GM18867 (cell line): ENCODE results near the gene BAG3.
"Not testable (repeated sequence)": the region's sequence is repeated elsewhere in the genome, so short reads cannot be mapped to it uniquely, and the experiment has no call there.

Experiments
- ATAC-seq: cut with Tn5 transposase; IDR thresholded peaks from one replicate; pipeline ENCODE4 v1.9.1; 2021; ENCODE audit warnings: mild to moderate bottlenecking, moderate library complexity; ENCODE audit not compliant: unreplicated experiment

The BAG3 gene

GRCh38 chr10:119689016-119689580, 37.9 kb downstream of the BAG3 start:
- no peak for ATAC-seq

GRCh38 chr10:119691726-119692125, 40.5 kb downstream of the BAG3 start:
- no peak for ATAC-seq

- peak; percentile 76 for ATAC-seq
These were observed 42.2 kb downstream of the BAG3 start for GRCh38 chr10:119693262-119693957.

- ATAC-seq: no peak
These were observed 43.4 kb downstream of the BAG3 start for GRCh38 chr10:119694608-119695007.

- ATAC-seq: peak; percentile 60
These were observed 49.3 kb downstream of the BAG3 start for GRCh38 chr10:119700321-119700954.

GRCh38 chr10:119701861-119702260, 50.7 kb downstream of the BAG3 start:
- ATAC-seq: no peak

- ATAC-seq: no peak
These were observed 51.4 kb downstream of the BAG3 start for GRCh38 chr10:119702583-119702982.

- no peak for ATAC-seq
These were observed 52.8 kb downstream of the BAG3 start for GRCh38 chr10:119703903-119704508.

GRCh38 chr10:119705434-119705831, 54.3 kb downstream of the BAG3 start:
- peak; percentile 48 for ATAC-seq

GRCh38 chr10:119706521-119707278, 55.5 kb downstream of the BAG3 start:
- ATAC-seq: no peak

- ATAC-seq: not testable (repeated sequence)
These were observed 56.2 kb downstream of the BAG3 start for GRCh38 chr10:119707331-119707730.

- ATAC-seq: not testable (repeated sequence)
These were observed 59.8 kb downstream of the BAG3 start for GRCh38 chr10:119710935-119711334.

- ATAC-seq: no peak
These were observed 62.7 kb downstream of the BAG3 start for GRCh38 chr10:119713744-119714483.

- ATAC-seq: no peak
These were observed 63.3 kb downstream of the BAG3 start for GRCh38 chr10:119714484-119714816.

GRCh38 chr10:119715628-119716505, 64.7 kb downstream of the BAG3 start:
- no peak for ATAC-seq

GRCh38 chr10:119723161-119723560, 72.0 kb downstream of the BAG3 start:
- no peak for ATAC-seq

- ATAC-seq: no peak
These were observed 72.4 kb downstream of the BAG3 start for GRCh38 chr10:119723624-119724023.

GRCh38 chr10:119724593-119725516, 73.7 kb downstream of the BAG3 start:
- peak; percentile 24 for ATAC-seq

- no peak for ATAC-seq
These were observed 74.3 kb downstream of the BAG3 start for GRCh38 chr10:119725517-119725827.
